Measurements from ENCODE around the gene RALGAPA2.

DNA sequence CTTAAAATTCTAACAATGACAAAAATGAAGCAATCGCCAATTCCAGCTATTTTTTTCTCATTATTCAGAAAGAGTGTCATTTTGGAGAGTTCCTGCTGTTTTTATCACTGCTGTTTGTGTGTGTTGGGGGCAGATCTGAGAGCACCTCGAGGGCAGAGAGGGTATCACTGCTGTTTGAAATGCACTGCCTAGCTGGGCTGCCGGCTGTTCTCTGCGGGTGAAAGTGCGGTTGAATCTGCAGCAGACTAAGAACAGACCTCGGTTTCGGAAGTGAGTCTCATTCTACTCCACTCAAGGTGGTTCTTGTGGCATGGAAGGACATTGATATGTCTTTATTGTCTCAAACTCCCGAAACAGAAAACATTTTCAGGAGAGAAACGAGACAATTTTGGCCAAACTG is 326.3 kb downstream of the RALGAPA2 start:
- TF ChIP-seq ZNF565 (CRISPR knock-in tag; conservative IDR thresholded peaks at IDR 0.05; ENCODE audit: low read depth) = no peak
- no peak for TF ChIP-seq OSR1 (CRISPR knock-in tag; IDR thresholded peaks at IDR 0.05)
- TF ChIP-seq, protein P1, sequence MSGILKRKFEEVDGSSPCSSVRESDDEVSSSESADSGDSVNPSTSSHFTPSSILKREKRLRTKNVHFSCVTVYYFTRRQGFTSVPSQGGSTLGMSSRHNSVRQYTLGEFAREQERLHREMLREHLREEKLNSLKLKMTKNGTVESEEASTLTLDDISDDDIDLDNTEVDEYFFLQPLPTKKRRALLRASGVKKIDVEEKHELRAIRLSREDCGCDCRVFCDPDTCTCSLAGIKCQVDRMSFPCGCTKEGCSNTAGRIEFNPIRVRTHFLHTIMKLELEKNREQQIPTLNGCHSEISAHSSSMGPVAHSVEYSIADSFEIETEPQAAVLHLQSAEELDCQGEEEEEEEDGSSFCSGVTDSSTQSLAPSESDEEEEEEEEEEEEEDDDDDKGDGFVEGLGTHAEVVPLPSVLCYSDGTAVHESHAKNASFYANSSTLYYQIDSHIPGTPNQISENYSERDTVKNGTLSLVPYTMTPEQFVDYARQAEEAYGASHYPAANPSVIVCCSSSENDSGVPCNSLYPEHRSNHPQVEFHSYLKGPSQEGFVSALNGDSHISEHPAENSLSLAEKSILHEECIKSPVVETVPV (CRISPR knock-in tag; IDR thresholded peaks at IDR 0.05) = no peak
- TF ChIP-seq ESRRG (CRISPR knock-in tag; IDR thresholded peaks at IDR 0.05) = no peak
- TF ChIP-seq, protein P2, sequence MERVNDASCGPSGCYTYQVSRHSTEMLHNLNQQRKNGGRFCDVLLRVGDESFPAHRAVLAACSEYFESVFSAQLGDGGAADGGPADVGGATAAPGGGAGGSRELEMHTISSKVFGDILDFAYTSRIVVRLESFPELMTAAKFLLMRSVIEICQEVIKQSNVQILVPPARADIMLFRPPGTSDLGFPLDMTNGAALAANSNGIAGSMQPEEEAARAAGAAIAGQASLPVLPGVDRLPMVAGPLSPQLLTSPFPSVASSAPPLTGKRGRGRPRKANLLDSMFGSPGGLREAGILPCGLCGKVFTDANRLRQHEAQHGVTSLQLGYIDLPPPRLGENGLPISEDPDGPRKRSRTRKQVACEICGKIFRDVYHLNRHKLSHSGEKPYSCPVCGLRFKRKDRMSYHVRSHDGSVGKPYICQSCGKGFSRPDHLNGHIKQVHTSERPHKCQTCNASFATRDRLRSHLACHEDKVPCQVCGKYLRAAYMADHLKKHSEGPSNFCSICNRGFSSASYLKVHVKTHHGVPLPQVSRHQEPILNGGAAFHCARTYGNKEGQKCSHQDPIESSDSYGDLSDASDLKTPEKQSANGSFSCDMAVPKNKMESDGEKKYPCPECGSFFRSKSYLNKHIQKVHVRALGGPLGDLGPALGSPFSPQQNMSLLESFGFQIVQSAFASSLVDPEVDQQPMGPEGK (CRISPR knock-in tag; IDR thresholded peaks at IDR 0.05; ENCODE audit: borderline replicate concordance) = no peak
- no peak for TF ChIP-seq RARB (CRISPR knock-in tag; IDR thresholded peaks at IDR 0.05)
- no peak for TF ChIP-seq PPARA (CRISPR knock-in tag; IDR thresholded peaks at IDR 0.05; ENCODE audit: borderline replicate concordance)
- no peak for TF ChIP-seq ZFP3 (CRISPR knock-in tag; IDR thresholded peaks at IDR 0.05)
- TF ChIP-seq, protein P3, sequence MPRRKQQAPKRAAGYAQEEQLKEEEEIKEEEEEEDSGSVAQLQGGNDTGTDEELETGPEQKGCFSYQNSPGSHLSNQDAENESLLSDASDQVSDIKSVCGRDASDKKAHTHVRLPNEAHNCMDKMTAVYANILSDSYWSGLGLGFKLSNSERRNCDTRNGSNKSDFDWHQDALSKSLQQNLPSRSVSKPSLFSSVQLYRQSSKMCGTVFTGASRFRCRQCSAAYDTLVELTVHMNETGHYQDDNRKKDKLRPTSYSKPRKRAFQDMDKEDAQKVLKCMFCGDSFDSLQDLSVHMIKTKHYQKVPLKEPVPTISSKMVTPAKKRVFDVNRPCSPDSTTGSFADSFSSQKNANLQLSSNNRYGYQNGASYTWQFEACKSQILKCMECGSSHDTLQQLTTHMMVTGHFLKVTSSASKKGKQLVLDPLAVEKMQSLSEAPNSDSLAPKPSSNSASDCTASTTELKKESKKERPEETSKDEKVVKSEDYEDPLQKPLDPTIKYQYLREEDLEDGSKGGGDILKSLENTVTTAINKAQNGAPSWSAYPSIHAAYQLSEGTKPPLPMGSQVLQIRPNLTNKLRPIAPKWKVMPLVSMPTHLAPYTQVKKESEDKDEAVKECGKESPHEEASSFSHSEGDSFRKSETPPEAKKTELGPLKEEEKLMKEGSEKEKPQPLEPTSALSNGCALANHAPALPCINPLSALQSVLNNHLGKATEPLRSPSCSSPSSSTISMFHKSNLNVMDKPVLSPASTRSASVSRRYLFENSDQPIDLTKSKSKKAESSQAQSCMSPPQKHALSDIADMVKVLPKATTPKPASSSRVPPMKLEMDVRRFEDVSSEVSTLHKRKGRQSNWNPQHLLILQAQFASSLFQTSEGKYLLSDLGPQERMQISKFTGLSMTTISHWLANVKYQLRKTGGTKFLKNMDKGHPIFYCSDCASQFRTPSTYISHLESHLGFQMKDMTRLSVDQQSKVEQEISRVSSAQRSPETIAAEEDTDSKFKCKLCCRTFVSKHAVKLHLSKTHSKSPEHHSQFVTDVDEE (CRISPR knock-in tag; IDR thresholded peaks at IDR 0.05) = no peak
- TF ChIP-seq TCF4 (CRISPR knock-in tag; IDR thresholded peaks at IDR 0.05; ENCODE audit: borderline replicate concordance) = no peak
